PC-9 (cell line): Measurements from ENCODE around the gene RASL12. TPM values are rescaled to one million over a fixed set of nuclear protein-coding genes. Genes with fewer than 3 reads are reported as not detected.
A peak's percentile ranks its signal among the peaks of the same experiment; 100 is the strongest.

Experiments used
- BruUV-seq: library from RNA; stranded (reverse); fragments of 400-500 nt; replicated peaks from 2 replicates; lab custom pipeline; 2021; lab: Mats Ljungman, UMichigan
- CTCF ChIA-PET: fragments of 300-600 bp; sonication (Branson Sonifier 250); formaldehyde crosslinking; loops from one replicate; lab custom pipeline; 2022; ENCODE audit warnings: antibody characterized with exemption; lab: Charles Lee
- POLR2A ChIA-PET: fragments of 300-600 bp; sonication (Branson Sonifier 250); formaldehyde crosslinking; loops from one replicate; lab custom pipeline; 2022; ENCODE audit warnings: antibody characterized with exemption; ENCODE audit not compliant: unreplicated experiment; lab: Charles Lee
- DNase-seq, 2 experiments: peaks; one replicate each; pipeline versions ENCODE4 v3.0.0 to v3.0.0-alpha.2; 2015 to 2022; ENCODE audit warnings: mixed read lengths in 1 of 2
- H2AFZ ChIP-seq: fragments of 200-600 bp; sonication (generic); 2 replicates; pipeline ENCODE4 v1.8.1; 2017; ENCODE audit warnings: antibody characterized with exemption
- H3F3A ChIP-seq: fragments of 200-600 bp; sonication (generic); 2 replicates; pipeline ENCODE4 v1.8.1; 2017; ENCODE audit warnings: antibody characterized with exemption, mild to moderate bottlenecking, low read depth; ENCODE audit not compliant: insufficient read depth
- H3K27ac ChIP-seq: fragments of 200-600 bp; sonication (generic); 2 replicates; pipeline ENCODE4 v1.6.1; 2016; ENCODE audit warnings: mixed run types
- H3K27me3 ChIP-seq: fragments of 200-600 bp; sonication (generic); 2 replicates; pipeline ENCODE4 v1.6.1; 2016; ENCODE audit warnings: low read depth, mixed run types; ENCODE audit not compliant: insufficient read depth
- H3K36me3 ChIP-seq: fragments of 200-600 bp; sonication (generic); 2 replicates; pipeline ENCODE4 v1.6.1; 2016; ENCODE audit warnings: low read depth, mixed run types
- H3K4me1 ChIP-seq: fragments of 200-600 bp; sonication (generic); replicated peaks from 2 replicates; pipeline ENCODE4 v1.6.1; 2016; ENCODE audit warnings: mixed run types; ENCODE audit not compliant: insufficient read depth
- H3K4me2 ChIP-seq: fragments of 200-600 bp; sonication (generic); 2 replicates; pipeline ENCODE4 v1.6.1; 2017; ENCODE audit warnings: mixed run types
- H3K4me3 ChIP-seq: fragments of 200-600 bp; sonication (generic); 2 replicates; pipeline ENCODE4 v1.6.1; 2016; ENCODE audit warnings: mixed run types
- H3K79me2 ChIP-seq: fragments of 200-600 bp; sonication (generic); 2 replicates; pipeline ENCODE4 v1.6.1; 2017; ENCODE audit warnings: low read depth, mixed run types
- H3K9me2 ChIP-seq: fragments of 200-600 bp; sonication (generic); 2 replicates; pipeline ENCODE4 v1.8.1; 2017; ENCODE audit warnings: mild to moderate bottlenecking; ENCODE audit not compliant: insufficient read depth
- H3K9me3 ChIP-seq: fragments of 200-600 bp; sonication (generic); 2 replicates; pipeline ENCODE4 v1.8.1; 2016; ENCODE audit warnings: low read depth; ENCODE audit not compliant: insufficient read depth
- H4K20me1 ChIP-seq: fragments of 200-600 bp; sonication (generic); 2 replicates; pipeline ENCODE4 v1.8.1; 2017; ENCODE audit not compliant: insufficient read depth
- CTCF ChIP-seq: fragments of 200-600 bp; sonication (generic); conservative IDR thresholded peaks from 2 replicates; pipeline ENCODE4 v1.6.1; 2017; ENCODE audit warnings: mixed run types, antibody characterized with exemption, mild to moderate bottlenecking, moderate library complexity
- EZH2 ChIP-seq: fragments of 200-600 bp; sonication (generic); IDR thresholded peaks from 2 replicates; pipeline ENCODE4 v1.8.0; 2017; ENCODE audit warnings: antibody characterized with exemption, low read depth
- intact Hi-C: fragments of 100-400 bp; cut with micrococcal nuclease; formaldehyde crosslinking; loops from one replicate; pipeline ENCODE4 v1.10.0; 2022; ENCODE audit not compliant: unreplicated experiment
- total RNA-seq: library from RNA; stranded (reverse); gene quantifications from 2 replicates; pipeline ENCODE4 v1.2.3, GENCODE V29; 2021

RASL12 gene
- total RNA-seq, 1 experiment from 2014 or later = not detected

- DNase-seq = no peak
- H3F3A ChIP-seq = peaks cover 6% of the 10 kb centered on the region; the same call in 1 of the 2 replicates
- no peaks in the 10 kb centered on the region for H3K9me3 ChIP-seq
- no peak overlapping the region for H3K27ac ChIP-seq
- H3K9me2 ChIP-seq = no peaks in the 10 kb centered on the region
- H3K4me1 ChIP-seq = no peaks in the 10 kb centered on the region
- BruUV-seq = no TSS peak
- no peak overlapping the region for H3K4me2 ChIP-seq
- H4K20me1 ChIP-seq = no peaks in the 10 kb centered on the region
- no peak overlapping the region for H3K4me3 ChIP-seq
- intact Hi-C loops = loop anchor here (5.0 kb wide), 1 partner anchor 153 kb away; the partner anchor contains the start of gene CLPX
- no peak for TF ChIP-seq CTCF
- TF ChIP-seq EZH2 = no peak
- no peaks in the 10 kb centered on the region for H3K79me2 ChIP-seq
- no peaks in the 10 kb centered on the region for H3K27me3 ChIP-seq
- CTCF ChIA-PET = interaction anchor here (1.5 kb wide), 1 partner anchor 8 kb away, joined by 5 read pairs; no protein-coding TSS in a partner anchor
- no peak overlapping the region for H2AFZ ChIP-seq
- no peaks in the 10 kb centered on the region for H3K36me3 ChIP-seq
- POLR2A ChIA-PET = interaction anchor here (0.6 kb wide), 1 partner anchor 270 kb away, joined by 4 read pairs; the partner anchor contains the start of gene RNU5B-1
Observed at GRCh38 chr15:65034719-65035118, 33.1 kb downstream of the RASL12 start.

GRCh38 chr15:65033659-65034269, 34.0 kb downstream of the RASL12 start:
- intact Hi-C loops = loop anchor here (1.0 to 5.0 kb wide), 8 partner anchors 45 to 352 kb away; partner anchors contain the start of genes CLPX and RNU5B-1
- H3K4me1 ChIP-seq = no peaks in the 10 kb centered on the region
- BruUV-seq = no TSS peak
- ChIA-PET POLR2A (interaction anchor here (0.6 kb wide), 2 partner anchors 264 to 271 kb away, joined by 7 to 13 read pairs; partner anchors contain the start of gene RNU5B-1), CTCF (interaction anchor here (0.6 to 1.5 kb wide), 6 partner anchors 9 to 253 kb away, joined by 3 to 5 read pairs (median 3); partner anchors contain the start of gene PARP16)
- no peaks in the 10 kb centered on the region for H3K9me2 ChIP-seq
- H3K27me3 ChIP-seq = no peaks in the 10 kb centered on the region
- H3K79me2 ChIP-seq = peaks cover 2% of the 10 kb centered on the region; the same call in 1 of the 2 replicates
- no peaks in the 10 kb centered on the region for H3K9me3 ChIP-seq
- DNase-seq = peak in 1 of 2 experiments; percentile 19
- TF ChIP-seq CTCF = no peak; the same call in 1 of the 2 replicates
- no peaks in the 10 kb centered on the region for H3K36me3 ChIP-seq
- no peak overlapping the region for H3K27ac ChIP-seq
- H3F3A ChIP-seq = peaks cover 6% of the 10 kb centered on the region; the same call in 1 of the 2 replicates
- H4K20me1 ChIP-seq = no peaks in the 10 kb centered on the region
- H3K4me2 ChIP-seq = peak overlapping the region; percentile 11; the same call in 1 of the 2 replicates
- no peak overlapping the region for H2AFZ ChIP-seq
- no peak overlapping the region for H3K4me3 ChIP-seq

- H3K4me3 ChIP-seq = no peak overlapping the region
- H3K4me1 ChIP-seq = peaks cover 7% of the 10 kb centered on the region; the same call in 1 of the 2 replicates
- H3F3A ChIP-seq = peaks cover 6% of the 10 kb centered on the region; the same call in 1 of the 2 replicates
- peaks cover 9% of the 10 kb centered on the region; the same call in 1 of the 2 replicates for H3K79me2 ChIP-seq
- no peaks in the 10 kb centered on the region for H3K27me3 ChIP-seq
- DNase-seq = peak; percentile 70 to 71
- no peak overlapping the region for H2AFZ ChIP-seq
- no TSS peak for BruUV-seq
- intact Hi-C loops = loop anchor here (1.0 to 5.0 kb wide), 8 partner anchors 46 to 352 kb away; partner anchors contain the start of genes CLPX and RNU5B-1
- no peaks in the 10 kb centered on the region for H3K9me3 ChIP-seq
- no peak overlapping the region for H3K27ac ChIP-seq
- CTCF ChIA-PET = interaction anchor here (1.1 to 1.5 kb wide), 2 partner anchors 10 to 54 kb away, joined by 3 to 5 read pairs; no protein-coding TSS in a partner anchor
- no peaks in the 10 kb centered on the region for H4K20me1 ChIP-seq
- H3K4me2 ChIP-seq = peak overlapping the region; percentile 11; the same call in 1 of the 2 replicates
- TF ChIP-seq CTCF (peak; percentile 76), EZH2 (no peak)
- POLR2A ChIA-PET = no interaction called here
- no peaks in the 10 kb centered on the region for H3K9me2 ChIP-seq
- H3K36me3 ChIP-seq = no peaks in the 10 kb centered on the region
Observed at GRCh38 chr15:65032801-65033537, 34.8 kb downstream of the RASL12 start.
